G401 (cell line): ENCODE results near the gene NLGN1. TPM values are rescaled to one million over a fixed set of nuclear protein-coding genes. Genes with fewer than 3 reads are reported as not detected.
A peak's percentile ranks its signal among the peaks of the same experiment; 100 is the strongest.

Source experiments
- DNase-seq: peaks from one replicate; pipeline ENCODE4 v3.0.0-alpha.2; 2015; ENCODE audit warnings: low spot score
- in situ Hi-C: cut with HindIII; loops from 2 replicates; pipeline ENCODE4 v1.10.0; 2016; ENCODE audit warnings: low sequenced_read_pairs, mixed read lengths
- total RNA-seq: library from RNA; depleted of rRNA; stranded (reverse); fragments of >200 nt; shearing (Covaris generic); gene quantifications from 2 replicates; pipeline ENCODE4 v1.2.3, GENCODE V29; 2014

Gene NLGN1
- total RNA-seq, 1 experiment from 2014 or later, result 11.2 TPM

DNA sequence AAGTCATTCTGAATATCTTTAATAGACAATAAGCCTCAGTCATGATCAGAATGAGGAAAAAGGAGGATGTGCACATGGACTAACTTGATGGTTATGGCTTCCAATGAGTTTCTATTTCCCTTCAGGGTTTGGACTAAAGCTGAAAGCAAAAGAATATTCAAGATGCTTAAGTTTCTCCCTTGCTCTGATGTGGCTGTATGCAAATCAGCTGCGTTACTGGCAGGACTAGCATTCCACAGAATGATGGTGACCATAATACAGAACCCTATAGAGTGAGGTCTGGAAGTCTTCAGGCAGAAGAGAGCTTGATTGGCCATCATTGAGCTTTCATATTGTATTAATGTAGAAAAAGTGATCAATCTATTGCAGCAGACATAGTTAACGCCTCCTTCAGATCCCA, 466.0 kb downstream of the NLGN1 start:
- in situ Hi-C loops, result no loop called here
- no peak for DNase-seq

DNA sequence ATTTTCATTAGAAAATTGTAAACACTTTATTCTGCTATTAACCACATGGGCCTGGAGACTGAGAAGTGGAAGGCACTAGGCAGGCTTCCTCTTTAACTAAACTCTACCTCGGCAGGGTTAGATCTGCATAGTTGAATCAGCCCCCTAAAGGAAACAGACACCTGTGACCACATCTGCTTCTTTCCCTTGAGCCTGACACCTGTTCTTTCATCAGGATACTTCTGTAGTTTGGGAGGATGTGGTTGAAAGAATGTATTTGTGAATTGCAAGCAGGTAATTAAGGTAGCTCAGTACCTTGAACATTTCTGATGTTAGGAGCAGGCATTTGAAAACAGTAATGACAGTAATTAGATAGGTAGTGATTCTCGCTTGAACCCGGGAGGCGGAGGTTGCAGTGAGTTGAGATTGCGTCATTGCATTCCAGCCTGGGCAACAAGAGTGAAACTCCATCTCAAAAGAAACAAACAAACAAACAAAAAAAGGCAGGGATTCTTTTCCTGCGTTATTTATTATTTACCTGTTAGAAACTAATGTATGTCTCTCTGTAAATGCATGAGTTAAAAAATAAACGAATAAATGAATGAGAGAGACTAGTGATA, 468.5 kb downstream of the NLGN1 start:
- in situ Hi-C loops, result no loop called here

GRCh38 chr3:173869766-173870165, 472.2 kb downstream of the NLGN1 start:
- in situ Hi-C loops, result no loop called here
- DNase-seq, result no peak

More for the DNA sequence above, 468.5 kb downstream of the NLGN1 start:
- DNase-seq, result no peak

DNA sequence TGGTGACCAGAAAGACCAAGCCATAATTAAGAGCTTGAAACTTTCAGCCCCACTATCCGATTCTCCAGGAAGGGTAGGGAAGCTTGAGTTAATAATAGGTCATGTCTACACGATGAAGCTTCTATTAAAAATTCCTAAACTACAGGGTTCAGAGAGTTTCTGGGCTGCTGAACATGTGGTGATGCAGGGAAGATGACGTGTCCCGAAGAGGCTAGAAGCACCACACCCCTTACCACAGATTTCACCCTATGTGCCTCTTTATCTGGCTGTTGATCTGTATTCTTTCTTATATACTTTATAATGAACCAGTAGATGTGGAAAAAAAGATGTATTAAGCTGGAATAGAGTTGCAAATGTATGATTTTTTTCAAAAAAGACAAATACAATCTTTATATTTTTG, 473.4 kb downstream of the NLGN1 start:
- in situ Hi-C loops, result no loop called here
- no peak for DNase-seq

- peak; percentile 8 for DNase-seq
- in situ Hi-C loops, result no loop called here
Measured at GRCh38 chr3:173875790-173876189, 478.2 kb downstream of the NLGN1 start.

DNA sequence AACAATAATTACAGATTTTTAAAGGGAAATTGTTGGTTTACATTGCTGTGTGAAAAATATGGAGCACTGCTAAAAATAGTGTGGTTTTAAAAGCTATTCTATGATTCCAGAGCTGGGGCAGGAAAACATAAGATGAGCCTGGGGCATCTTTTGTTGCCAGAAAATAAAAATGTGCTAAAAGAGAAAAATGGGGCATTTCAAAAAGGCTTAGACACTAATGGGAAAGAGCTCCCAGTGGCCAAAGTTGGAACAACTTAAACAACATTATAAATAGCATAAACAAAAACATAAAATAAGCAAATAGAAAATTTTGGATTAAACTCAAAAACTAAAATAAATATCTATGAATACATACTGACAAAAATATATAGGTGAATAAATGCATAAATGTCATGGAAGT, 478.9 kb downstream of the NLGN1 start:
- in situ Hi-C loops, result no loop called here
- DNase-seq, result no peak

- no peak for DNase-seq
- in situ Hi-C loops, result no loop called here
Measured at GRCh38 chr3:173887888-173888287, 490.3 kb downstream of the NLGN1 start.

DNA sequence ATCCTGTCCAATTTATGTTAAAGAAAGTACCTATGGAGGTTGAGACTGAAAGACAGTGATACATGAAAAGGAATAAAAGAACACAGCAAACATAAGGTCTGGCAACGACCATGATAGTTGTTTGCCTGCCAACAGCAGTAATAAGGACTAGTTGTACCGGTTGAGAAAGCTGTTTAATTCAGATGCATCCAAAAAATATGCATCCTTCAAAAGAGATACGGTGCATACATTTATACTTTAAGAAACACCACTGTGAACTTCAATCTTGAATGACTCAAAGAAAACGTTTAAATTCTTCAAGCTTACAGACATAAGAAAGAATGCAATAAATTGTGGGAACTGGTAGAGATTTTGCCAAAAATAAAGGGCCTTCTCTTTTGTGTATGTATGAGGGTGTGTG, 492.1 kb downstream of the NLGN1 start:
- in situ Hi-C loops, result no loop called here

GRCh38 chr3:173890091-173890490, 492.5 kb downstream of the NLGN1 start:
- peak; percentile 67 for DNase-seq

More for the DNA sequence above, 492.1 kb downstream of the NLGN1 start:
- peak; percentile 89 for DNase-seq

GRCh38 chr3:173891272-173892100, 493.9 kb downstream of the NLGN1 start:
- DNase-seq, result peak; percentile 68
- in situ Hi-C loops, result no loop called here

More at GRCh38 chr3:173890091-173890490, 492.5 kb downstream of the NLGN1 start:
- in situ Hi-C loops, result no loop called here

GRCh38 chr3:173892547-173892946, 495.0 kb downstream of the NLGN1 start:
- DNase-seq, result peak; percentile 77
- in situ Hi-C loops, result no loop called here

- in situ Hi-C loops, result no loop called here
- DNase-seq, result no peak
Measured at GRCh38 chr3:173893066-173893465, 495.5 kb downstream of the NLGN1 start.

DNA sequence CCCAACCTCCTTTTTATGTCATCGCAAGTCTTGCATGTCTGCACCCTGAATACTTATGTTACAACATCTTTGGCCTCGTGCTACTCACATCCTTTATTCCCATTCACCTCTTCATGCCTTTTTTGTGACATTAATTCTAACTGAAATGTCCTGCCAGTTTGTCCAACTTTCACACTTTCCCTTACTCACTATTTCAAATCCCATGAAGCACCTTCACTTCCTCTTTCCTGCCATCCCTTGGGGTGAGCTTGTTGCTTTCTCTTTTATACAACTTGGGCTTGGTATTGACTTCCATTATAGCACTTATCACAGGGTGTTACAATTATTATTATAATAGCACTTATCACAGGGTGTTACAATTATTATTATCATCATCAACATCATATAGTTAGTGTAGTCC, 496.3 kb downstream of the NLGN1 start:
- DNase-seq, result no peak
- in situ Hi-C loops, result no loop called here

GRCh38 chr3:173897631-173898030, 500.1 kb downstream of the NLGN1 start:
- in situ Hi-C loops, result no loop called here
- no peak for DNase-seq

DNA sequence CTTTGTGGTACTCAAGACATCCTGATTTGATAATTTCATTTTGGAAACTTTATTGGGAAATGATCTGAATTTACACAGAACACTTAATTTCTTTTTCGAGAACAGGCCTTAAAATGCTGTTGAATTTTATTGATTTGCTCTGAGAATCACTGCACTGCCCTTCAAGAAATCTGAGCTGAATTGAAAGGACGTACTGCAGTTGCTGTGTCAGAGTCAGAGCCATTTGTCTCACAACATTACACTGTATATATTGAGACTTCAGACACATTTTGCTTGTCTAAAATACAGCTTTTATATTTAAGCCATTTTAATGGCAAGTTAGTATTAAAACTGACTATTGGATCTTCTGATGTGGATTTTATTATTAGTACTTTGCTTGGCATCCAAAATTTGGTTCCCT, 504.1 kb downstream of the NLGN1 start:
- in situ Hi-C loops, result no loop called here
- no peak for DNase-seq

- in situ Hi-C loops, result no loop called here
- no peak for DNase-seq
Measured at GRCh38 chr3:173902401-173902800, 504.9 kb downstream of the NLGN1 start.

GRCh38 chr3:173902871-173903270, 505.3 kb downstream of the NLGN1 start:
- in situ Hi-C loops, result no loop called here
- DNase-seq, result no peak

GRCh38 chr3:173905381-173905780, 507.8 kb downstream of the NLGN1 start:
- in situ Hi-C loops, result no loop called here
- no peak for DNase-seq

DNA sequence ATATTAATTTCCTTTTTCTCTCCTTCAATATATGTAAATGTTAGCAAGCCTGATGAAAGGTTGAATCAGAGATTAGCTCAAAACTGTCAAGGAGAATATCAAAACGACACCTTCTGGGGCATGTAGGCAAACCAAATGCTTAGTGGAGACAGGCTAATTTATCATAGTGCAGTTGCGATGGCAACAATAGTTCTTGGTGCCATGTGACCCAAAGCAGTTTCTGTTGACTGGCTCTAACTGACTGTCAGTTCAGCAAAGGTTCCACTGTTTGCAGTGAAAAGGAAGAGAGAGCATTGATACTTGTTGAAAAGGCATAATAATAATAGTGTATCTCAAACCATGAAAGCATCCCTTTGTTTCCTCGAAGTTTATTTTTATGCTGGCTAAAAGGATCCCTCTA, 513.9 kb downstream of the NLGN1 start:
- in situ Hi-C loops, result no loop called here
- peak; percentile 59 for DNase-seq

- in situ Hi-C loops, result no loop called here
- DNase-seq, result no peak
Measured at GRCh38 chr3:173912126-173912525, 514.6 kb downstream of the NLGN1 start.

- DNase-seq, result no peak
- in situ Hi-C loops, result no loop called here
Measured at GRCh38 chr3:173913397-173913796, 515.9 kb downstream of the NLGN1 start.
